GM18861 (cell line): ENCODE data around the gene BEND3.
A peak's percentile ranks its signal among the peaks of the same experiment; 100 is the strongest.
"Not testable (repeated sequence)": the region's sequence is repeated elsewhere in the genome, so short reads cannot be mapped to it uniquely, and the experiment has no call there.

ENCODE experiments used
- ATAC-seq: cut with Tn5 transposase; IDR thresholded peaks from one replicate; pipeline ENCODE4 v1.9.1; 2021; ENCODE audit not compliant: unreplicated experiment

BEND3 gene

GRCh38 chr6:107084459-107084858 is 30.9 kb downstream of the BEND3 start:
- ATAC-seq, result not testable (repeated sequence)

GRCh38 chr6:107083921-107084320 is 31.4 kb downstream of the BEND3 start:
- no peak for ATAC-seq

- ATAC-seq, result peak; percentile 95
Observed at GRCh38 chr6:107083047-107083768, 32.1 kb downstream of the BEND3 start.

- ATAC-seq, result no peak
Observed at GRCh38 chr6:107082045-107082444, 33.3 kb downstream of the BEND3 start.

GRCh38 chr6:107080036-107080435 is 35.3 kb downstream of the BEND3 start:
- no peak for ATAC-seq

- ATAC-seq, result no peak
Observed at GRCh38 chr6:107079429-107079828, 35.9 kb downstream of the BEND3 start.

GRCh38 chr6:107077710-107078109 is 37.6 kb downstream of the BEND3 start:
- ATAC-seq, result no peak

- no peak for ATAC-seq
Observed at GRCh38 chr6:107075951-107076381, 39.3 kb downstream of the BEND3 start.

GRCh38 chr6:107070686-107071085 is 44.6 kb downstream of the BEND3 start:
- no peak for ATAC-seq

- no peak for ATAC-seq
Observed at GRCh38 chr6:107069631-107070548, 45.4 kb downstream of the BEND3 start.

GRCh38 chr6:107068691-107069630 is 46.4 kb downstream of the BEND3 start:
- no peak for ATAC-seq

GRCh38 chr6:107066697-107067659 is 48.3 kb downstream of the BEND3 start:
- no peak for ATAC-seq

GRCh38 chr6:107064579-107065065 is 50.7 kb downstream of the BEND3 start:
- ATAC-seq, result no peak

GRCh38 chr6:107062691-107063090 is 52.6 kb downstream of the BEND3 start:
- no peak for ATAC-seq

GRCh38 chr6:107061125-107062020 is 53.9 kb downstream of the BEND3 start:
- peak; percentile 60 for ATAC-seq

- ATAC-seq, result no peak
Observed at GRCh38 chr6:107060704-107061103, 54.6 kb downstream of the BEND3 start.

GRCh38 chr6:107059606-107060005 is 55.7 kb downstream of the BEND3 start:
- no peak for ATAC-seq

- no peak for ATAC-seq
Observed at GRCh38 chr6:107057679-107058078, 57.6 kb downstream of the BEND3 start.

- ATAC-seq, result no peak
Observed at GRCh38 chr6:107056796-107057195, 58.5 kb downstream of the BEND3 start.
